CD4-positive, alpha-beta T cell treated with Interleukin-15 for 1 hour (primary cell): ENCODE measurements around the gene MAP7D3.
A peak's percentile ranks its signal among the peaks of the same experiment; 100 is the strongest.

Source experiments
- DNase-seq: peaks from one replicate; pipeline ENCODE4 v3.0.0-alpha.2; 2020

The MAP7D3 gene

DNA sequence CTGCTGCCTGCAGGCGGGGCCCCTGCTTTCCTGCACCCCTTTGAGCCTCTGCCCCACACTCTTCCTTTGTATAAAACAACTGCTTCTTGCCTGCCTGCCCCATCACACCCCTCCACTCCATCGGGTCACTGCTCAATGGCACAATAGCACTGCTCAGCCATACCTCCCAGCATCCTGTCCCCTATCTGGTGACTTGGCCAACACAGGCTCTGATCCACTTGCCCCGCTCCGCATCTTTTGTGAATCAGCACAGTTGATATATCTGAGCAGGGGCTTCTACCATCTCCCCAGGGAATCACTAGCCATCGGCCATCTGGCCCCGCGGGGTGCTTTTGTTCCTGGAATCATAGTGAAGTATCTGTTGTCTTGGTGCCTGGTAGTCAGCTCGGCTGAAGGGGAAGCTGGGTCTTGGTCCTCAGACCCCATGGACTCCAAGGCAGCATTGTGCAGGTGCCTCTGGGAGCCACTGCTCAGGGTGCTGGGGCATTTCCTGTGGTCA, 45.3 kb downstream of the MAP7D3 start:
- DNase-seq: no peak

DNA sequence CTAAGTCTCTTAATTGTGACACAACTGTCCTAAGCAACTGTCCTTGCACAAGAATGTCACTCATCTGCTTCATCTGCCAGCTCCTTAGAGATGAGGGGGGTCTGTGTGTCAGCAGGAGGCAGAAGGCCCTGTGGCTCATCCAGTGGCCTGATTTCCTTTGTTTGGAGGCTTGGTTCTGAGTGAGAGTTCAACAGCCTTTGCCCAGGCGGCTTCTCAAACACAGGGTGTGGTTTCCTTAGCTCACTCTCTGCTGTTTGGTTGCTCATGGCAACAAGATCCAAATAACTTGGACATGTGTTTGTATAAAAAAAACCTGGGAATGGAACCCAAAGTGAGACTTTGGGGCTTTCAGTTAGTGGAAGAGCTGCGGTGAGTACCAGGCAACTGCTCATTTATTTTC, 46.6 kb downstream of the MAP7D3 start:
- DNase-seq: peak; percentile 50

DNA sequence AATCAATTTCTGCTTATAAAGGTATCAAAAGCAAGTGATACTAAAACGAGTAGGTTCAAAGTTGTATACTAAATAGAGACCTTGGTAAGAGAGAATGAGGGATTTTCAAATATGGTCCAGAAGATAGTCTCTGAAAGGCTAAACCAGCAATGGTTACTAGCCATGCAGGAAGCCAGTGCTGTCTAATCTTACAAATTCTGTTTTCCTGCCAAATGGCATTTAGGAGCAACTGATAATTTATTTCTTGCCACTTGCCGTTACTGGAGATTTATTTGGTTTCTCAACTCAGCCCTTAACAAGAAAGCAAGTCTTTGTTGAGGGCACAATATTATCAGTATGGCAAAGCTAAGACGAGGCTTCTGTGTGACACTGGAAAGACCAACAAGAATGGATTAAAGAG, 47.2 kb downstream of the MAP7D3 start:
- DNase-seq: no peak

DNA sequence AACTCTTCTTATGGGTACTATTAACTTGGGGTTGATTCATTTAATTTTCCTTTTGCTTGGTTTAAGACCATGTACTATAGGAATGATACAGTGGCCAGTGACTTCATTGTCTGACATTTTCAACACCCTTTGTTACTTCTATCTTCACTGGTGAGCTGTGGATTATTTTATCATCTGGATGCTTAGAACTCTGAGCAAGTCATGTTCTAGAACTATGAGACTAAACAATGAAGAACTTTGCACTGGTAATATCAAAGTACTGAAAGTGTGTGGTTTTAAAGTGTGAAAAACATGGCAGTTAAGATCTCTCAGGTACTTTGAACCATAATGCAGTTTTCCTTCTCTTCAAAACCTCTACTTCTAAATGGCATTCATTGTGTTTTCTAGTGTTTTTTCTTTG, 47.8 kb downstream of the MAP7D3 start:
- DNase-seq: no peak

DNA sequence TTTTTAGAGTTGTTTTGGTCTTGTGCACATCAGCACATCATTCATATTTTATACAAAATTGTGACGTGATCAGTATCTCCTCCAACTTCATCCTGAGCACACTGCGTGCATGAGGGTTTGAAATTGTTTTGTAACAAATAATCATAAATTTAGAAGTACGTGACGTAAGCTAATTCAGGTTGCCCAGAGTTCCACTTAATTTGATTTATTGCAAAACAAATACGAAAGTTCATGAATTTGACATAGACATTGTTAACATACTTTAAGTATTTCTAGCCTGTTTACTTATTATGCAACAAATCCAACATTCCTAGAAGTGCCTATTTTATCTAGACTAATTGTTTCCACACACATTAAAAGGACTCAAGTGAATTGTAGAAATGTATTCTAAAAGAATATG, 48.3 kb downstream of the MAP7D3 start:
- no peak for DNase-seq

DNA sequence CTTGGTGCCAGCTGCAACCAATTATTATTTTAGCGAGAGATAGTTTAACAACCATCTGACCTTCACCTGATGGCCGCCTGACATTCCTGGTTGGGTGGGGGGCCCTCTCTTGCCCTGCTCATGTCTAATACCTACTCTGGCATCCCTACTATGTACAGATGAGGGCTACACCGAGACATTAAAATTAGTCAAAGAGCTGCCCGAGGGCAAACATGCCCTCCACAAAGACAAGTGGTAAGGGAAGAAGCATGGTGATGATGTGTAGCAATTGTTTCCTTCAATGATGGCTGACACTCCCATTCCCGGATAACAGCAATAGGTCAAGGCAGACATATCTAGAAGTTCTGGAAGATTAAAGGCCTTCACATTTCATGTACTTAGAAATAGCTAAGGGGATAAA, 49.6 kb downstream of the MAP7D3 start:
- no peak for DNase-seq

DNA sequence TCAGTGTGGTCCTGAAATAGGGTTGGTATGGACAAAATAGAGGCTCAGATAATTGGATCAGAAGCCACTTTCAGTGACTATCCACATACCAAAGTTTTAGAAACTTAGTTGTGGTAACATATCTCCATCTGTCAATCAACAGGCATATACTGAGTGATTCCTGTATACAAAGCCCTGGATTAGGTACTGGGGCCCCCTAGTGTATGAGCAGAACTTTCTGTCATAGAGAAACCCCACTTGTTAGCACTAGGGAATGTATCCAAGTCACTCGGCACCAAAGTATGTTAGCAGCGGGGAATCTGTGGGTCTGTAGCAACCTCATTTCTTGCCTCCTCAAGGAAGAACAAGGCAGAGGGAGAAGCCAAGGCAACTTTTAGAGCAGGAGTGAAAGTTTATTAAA, 50.7 kb downstream of the MAP7D3 start:
- DNase-seq: no peak

DNA sequence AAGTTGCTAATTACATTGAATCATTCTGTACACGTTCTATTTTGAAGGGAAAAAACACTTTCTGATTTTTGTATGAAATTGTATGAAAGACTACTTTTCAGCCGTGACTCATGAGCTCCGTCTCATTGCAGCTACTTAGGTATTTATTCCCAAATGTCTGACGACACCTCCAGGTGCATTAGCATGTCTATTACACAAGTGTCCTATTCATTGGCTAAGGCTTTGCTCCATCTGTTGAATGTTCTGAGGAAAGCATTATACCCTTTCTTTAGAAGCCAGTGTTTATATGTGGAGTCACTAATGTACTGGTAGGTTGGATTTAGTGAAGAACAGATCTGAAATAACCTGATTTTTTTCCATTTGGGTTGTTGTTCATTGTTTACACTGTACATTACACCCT, 51.8 kb downstream of the MAP7D3 start:
- no peak for DNase-seq

DNA sequence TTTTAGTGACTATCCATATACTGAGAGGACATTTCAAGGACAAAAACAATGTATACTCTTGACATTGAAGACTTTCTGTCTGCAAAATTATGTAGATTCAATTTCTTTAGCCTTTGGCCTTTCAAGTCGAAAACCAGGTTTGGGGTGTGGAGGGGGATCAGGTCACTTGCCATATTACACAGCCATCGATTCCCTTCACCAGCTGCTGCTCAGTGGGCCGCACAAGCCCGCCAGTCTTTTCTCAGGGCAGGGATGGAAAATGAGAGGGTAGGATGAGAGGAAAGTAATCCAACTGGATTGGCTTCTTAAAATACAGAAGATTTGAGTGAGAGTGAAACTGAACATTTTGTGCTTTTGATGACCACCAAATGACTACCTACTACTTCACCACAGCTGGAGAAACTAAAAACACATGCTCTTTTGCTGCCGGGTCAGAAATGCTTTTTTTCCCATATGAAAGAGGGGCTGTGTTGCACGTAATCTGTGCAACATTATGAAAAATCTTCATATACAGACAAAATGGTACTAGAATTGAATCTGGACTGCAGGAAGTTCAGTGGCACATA, 52.4 kb downstream of the MAP7D3 start:
- DNase-seq: no peak

DNA sequence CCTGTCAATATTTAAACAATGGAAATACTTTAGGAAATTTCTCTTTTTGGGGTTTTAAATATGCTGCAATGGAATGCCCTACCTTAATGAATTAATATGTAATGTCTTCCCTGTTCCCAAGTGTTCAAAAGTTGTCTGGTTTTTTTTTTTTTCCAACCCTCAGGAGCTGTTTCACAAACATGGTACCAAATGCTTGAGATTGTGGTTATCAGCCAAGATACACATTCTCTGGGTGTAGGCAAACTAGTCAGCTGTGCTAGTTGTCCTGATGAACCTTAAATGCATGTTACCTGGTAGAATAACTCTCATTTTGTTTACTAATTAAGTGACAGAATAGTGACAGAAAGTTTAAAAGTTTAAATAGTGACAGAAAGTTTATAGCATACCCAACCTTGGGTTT, 53.2 kb downstream of the MAP7D3 start:
- no peak for DNase-seq

DNA sequence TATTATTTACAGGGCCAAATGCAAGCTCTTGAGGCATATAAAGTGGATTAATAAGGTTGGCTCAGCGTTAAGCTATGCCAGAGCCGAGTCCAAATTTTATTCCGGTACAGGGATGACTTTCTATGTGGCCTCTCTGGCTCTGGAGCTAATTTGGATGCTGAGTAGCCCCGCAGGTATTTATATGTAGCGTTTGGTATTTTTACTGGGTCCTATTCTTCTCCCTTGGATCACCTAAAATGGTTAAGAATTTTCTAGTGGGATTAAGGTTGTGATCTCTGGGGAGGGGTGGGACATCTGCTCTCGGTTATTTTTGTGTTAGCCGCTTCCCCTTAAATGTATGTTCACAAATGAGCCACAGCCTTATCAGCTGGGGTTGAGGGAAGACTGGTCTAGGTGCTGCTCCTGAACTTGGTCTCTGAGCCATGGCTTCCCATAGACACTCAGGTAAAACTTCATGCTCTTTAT, 54.5 kb downstream of the MAP7D3 start:
- no peak for DNase-seq

DNA sequence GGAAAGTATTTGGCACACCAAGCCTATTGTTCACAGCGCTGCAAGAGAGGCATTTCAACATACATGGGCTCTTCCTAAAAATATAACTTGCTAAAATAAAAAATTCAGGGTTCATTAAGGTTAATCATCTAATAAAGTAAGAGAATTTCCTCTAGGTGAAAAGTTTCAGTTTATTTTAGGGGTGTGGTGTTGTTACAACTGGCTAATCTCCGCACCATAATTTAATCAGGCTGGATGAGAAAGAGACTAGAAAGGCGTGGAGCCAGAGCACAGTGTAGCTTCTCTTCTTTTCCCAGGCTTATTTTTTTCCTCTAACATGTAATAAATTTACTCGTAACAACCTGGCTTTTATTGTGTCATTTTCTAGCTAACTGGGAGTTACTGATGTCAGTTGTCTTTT, 56.0 kb downstream of the MAP7D3 start:
- no peak for DNase-seq

DNA sequence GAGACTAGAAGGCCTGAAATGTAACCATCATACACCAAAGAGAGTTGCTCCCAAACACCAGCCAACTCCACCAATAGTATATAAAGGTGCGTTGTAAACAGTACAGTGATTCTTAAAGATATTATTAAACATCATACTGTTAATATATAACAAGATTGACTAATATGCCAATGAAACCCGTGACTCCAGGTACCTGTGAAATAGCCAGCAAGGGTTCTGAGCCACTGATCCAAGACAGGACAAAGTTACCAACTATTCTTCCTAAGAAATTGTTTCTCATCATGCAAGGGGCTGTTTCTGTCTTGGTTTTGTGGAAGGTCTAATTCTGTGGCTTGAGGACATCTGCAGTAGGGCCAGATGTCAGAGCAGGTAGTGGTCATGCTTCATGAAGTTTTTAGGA, 56.7 kb downstream of the MAP7D3 start:
- DNase-seq: no peak

DNA sequence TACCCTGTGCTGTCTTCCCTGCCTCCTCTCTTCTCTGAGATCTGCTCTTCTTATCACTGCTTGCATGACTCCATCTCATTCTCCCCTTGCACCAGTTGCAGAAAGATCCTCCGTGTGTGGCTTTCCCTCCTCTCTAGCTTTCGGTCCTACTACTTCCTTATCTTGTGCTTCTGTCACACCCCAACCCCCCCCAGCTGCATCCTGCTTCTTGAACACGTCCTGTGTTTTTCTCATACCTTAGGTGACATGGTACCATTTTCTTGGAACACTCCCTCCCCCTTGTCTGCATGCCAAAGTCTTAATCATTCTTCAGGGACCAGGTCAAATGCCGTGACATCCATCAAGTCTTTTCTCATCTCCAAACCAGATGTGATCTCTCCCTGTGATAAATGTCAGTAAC, 57.4 kb downstream of the MAP7D3 start:
- DNase-seq: no peak

DNA sequence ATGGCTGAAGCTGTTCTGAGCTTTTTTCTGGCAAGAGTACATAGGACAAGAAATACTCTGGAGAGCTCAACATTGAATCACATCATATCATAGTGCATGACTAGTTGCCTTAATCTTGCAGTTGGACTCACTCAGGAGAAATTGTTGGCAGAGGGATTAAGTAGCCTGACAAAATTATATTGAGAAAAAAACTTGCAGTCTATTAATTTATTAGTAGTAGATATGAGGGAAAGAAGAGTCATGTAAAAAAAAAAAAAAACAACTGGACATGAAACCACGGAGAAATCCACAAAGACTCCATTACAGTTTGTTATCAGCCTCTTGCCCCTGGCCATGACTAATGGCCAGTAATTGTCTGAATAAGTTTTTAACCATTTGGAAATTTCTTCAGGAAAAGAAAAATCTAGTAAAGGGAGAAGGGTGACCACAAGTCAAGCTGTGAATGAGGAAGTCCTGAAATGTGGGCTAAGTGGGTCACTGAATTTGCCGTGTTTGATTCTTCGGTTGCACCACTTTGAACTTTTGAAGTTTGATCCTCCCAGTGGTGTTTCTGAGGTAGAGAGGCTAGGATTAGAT, 58.3 kb downstream of the MAP7D3 start:
- no peak for DNase-seq

DNA sequence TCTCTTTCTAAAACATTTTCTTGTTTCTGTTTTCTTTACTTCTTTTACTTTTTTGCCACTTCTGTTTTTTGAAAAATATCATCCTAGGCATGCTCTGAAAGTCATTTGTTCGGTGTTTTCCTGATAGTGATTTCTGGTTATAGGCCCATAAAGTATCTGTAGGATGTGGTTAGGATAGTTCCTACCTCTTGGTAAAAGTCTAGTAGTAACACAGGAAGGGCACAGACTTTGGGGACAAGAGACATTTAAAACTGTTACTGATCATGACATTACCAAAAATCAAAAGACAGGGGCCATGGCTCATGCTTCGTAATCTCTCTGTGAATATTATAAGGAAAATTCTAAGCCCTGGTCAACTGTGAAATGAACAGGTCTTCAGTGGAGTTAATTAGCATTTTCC, 59.1 kb downstream of the MAP7D3 start:
- no peak for DNase-seq

DNA sequence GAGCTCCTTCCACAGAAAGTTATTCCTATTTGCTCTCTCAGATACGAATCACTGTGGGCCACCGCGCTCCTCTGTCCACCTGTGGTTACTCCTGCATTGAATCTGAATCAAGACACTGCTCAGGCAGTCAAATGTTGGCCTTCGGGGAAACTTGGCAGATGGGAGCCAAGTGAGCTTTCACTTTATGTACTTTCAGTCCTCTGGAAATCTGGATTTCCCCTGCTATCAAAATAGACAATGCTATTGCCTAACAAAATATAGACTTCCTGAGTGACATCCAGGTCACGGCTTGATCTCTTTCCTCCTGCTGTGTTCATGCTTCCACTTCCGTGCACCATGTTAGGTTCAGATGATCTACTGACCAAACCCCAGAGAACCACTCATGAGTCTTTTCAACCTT, 60.0 kb downstream of the MAP7D3 start:
- DNase-seq: no peak

DNA sequence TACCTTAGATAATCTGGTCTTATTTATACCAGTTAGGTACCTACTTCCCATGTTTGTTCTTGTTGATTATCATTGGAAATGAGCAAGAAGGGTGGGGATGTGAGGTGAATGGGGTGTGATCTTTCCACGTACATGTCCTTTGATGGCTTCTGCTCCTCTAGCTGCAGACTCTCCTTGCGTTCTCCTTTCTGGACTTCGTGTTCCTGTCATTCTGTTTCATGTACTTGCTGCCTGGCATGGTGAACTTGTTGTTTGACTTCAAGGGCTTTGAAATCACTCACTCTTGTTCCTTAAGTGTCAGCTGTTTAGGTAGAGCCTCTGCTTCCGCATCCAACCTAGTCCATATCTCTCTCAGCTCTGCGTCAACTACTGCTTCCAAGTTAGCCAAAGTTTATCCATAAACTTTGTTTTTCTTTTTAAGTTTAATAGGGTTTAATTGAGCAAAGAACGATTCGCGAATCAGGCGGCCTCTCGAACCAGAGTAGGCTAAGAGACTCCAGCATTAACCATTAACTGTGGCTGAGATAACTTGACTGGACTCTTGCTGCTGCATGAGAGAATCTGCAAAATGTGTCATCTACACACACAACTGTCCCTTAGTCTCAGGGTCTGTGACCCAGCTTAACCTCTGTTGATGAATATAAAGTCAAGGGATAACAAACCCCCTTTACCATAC, 61.0 kb downstream of the MAP7D3 start:
- DNase-seq: no peak

DNA sequence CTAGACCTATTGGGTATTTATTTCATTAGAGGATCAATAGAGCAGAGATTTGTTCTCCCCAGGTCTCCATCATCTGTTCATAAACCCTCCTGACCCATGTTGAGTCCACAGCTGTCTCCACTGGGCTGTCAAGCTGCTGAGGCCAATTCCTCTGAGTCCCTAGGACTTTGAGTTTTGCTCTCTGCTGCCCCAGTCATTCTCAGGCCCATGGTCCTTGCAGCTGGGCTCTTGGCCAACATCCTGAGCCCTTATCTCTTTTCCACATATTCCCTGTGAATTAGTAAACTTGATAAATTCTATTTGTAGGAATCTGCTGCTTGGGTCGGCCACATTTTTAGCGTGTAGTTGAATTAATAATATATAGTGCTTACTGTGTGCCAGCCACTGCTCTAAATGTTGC, 62.0 kb downstream of the MAP7D3 start:
- DNase-seq: no peak

DNA sequence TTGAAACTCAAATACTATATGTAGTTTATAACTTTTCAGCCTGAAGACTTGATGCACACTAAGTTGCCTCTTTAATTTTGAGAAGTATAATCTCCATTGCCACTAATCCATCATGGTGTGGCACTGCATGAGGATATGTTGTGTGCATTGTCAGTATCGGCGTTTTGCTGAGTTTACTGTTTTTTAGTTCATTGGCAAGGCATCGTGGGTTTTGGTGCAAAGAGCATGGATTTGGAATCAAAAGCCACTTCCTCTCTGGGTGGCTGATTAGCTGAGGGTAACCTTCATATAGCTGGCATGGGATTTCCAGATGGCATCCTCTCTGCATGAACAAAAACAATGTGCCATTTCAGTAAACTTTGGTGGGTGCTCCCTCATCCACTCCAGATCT, 65.2 kb downstream of the MAP7D3 start:
- no peak for DNase-seq

DNA sequence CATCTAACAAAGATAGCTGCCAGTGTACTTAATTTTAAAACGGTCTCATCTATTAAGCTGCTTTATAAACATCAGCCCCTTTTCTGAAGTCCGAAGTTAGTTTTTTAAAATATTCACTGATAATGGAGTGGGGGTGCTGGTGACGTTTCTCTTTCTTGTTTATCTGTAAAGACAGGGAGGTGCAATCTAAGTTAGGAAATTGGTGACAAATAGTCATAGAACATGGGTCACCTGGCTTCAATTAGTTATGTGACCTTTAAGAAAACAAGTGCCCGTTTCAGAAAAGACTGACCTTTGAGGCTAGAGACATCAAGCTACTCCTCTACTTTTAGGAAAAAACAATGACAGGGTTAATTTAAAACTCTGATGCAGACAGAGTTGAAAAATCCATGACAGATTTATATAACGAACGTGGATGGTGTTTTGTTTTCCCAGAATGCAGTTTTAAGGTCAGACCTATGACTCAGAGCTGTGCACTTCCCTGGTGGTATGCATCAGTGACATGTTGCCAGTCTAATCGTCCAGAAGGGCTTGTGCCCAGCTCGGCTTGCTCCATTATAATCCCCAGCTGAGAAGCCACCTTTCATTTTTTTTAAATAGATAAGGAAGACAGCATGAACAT, 65.7 kb downstream of the MAP7D3 start:
- no peak for DNase-seq

DNA sequence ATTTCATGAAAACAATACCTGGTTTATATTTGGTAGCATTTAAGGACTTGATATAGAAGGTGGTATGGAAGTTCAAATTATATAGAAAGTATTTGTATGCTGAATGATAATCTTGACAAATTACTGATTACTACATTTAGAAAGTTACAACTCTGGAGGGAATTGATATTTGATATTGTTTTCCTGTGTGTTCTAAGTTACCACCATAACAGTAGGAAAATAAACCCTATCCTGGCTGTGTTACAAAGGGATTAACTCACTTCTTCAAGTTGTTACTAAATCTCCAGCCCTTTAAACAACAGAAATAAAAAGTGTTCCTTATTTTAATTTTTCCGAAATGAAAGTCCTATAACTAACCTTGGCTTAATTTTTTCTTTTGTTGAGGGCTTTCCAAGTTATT, 67.3 kb downstream of the MAP7D3 start:
- no peak for DNase-seq

DNA sequence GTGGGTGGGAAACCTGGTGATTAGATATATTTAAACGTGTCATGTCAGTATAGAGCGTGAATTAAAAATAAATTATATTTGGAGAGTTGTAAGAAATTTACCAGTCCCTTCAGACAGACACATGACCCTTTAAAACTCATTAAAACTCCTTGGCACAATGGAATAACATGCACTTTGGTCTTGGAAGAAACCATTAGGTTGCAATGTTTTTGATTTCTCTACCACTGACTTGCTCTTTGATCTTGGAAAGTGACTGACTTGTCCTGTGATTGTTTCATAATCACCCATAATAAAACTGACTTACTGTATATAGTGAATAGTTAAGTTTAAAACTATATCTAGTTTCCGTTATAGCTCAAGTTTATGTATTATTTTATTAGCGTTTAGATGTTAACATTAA, 68.0 kb downstream of the MAP7D3 start:
- DNase-seq: no peak

DNA sequence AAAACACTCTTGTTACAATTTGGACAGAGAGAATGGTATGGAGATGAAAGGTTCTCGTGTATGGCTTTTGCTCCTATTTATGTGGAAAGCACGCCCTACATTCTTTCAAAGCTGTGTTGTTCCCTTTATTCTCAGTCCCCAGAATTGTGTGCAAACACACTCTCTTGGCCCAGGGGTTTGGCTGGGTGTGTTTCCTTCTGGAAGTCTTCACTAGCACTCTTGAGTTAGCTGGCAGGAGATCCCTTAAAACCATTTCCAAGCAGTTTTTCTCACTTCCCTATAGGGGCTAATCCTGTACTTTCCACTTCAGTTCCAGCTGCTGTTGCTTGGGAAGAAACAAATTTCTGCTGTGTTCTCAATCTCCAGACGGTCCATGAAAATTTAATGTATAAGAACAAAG, 68.8 kb downstream of the MAP7D3 start:
- no peak for DNase-seq
